Activated T-cell treated with anti-CD3 and anti-CD28 coated beads, Interleukin-2, amount 50 U/mL, for 48 hours (primary cell): ENCODE data around the gene BECN2.

Experiments used
- DNase-seq, 2 experiments: peaks; one replicate each; pipeline ENCODE4 v3.0.0-alpha.2; 2020

Gene BECN2, protein sequence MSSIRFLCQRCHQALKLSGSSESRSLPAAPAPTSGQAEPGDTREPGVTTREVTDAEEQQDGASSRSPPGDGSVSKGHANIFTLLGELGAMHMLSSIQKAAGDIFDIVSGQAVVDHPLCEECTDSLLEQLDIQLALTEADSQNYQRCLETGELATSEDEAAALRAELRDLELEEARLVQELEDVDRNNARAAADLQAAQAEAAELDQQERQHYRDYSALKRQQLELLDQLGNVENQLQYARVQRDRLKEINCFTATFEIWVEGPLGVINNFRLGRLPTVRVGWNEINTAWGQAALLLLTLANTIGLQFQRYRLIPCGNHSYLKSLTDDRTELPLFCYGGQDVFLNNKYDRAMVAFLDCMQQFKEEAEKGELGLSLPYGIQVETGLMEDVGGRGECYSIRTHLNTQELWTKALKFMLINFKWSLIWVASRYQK

DNA sequence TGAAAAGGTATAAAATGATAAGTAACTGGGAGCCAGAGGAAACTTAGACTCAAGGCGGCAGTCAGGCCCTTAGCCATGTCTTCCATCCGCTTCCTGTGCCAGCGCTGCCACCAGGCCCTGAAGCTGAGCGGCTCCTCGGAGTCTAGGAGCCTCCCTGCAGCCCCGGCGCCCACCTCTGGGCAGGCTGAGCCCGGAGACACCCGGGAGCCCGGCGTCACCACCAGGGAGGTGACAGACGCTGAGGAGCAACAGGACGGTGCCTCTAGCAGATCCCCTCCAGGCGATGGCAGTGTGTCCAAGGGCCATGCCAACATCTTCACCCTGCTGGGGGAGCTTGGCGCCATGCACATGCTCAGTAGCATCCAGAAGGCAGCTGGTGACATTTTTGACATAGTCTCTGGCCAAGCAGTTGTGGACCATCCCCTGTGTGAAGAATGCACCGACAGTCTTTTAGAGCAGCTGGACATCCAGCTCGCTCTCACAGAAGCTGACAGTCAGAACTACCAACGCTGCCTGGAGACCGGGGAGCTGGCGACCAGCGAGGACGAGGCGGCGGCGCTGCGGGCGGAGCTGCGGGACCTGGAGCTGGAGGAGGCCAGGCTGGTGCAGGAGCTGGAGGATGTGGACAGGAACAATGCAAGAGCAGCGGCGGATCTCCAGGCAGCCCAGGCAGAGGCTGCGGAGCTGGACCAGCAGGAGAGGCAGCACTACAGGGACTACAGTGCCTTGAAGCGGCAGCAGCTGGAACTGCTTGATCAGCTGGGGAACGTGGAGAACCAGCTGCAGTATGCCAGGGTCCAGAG, at the start of gene BECN2:
Gene BECN2, plus strand, starts transcription at position 76 of the 803 bp plus-strand sequence. Its CDS starts 0 bp downstream, at position 76.
- no peak for DNase-seq

DNA sequence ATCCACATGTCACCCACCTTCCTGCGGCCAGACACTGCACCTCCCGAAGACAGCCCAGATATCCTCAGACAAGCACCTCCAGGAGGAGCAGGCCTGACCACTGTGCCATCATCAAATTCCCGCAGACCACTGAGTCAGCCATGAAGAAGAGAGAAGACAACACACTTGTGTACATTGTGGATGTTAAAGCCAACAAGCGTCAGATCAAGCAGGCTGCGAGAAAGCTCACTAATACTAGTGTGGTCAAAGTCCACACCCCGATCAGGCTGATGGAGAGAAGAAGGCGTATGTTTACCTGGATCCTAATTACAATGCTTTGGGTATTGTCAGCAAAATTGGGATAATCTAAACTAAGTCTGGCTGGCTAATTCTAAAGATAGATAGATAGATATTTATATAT, 41.4 kb upstream of the BECN2 start:
- DNase-seq, result no peak

DNA sequence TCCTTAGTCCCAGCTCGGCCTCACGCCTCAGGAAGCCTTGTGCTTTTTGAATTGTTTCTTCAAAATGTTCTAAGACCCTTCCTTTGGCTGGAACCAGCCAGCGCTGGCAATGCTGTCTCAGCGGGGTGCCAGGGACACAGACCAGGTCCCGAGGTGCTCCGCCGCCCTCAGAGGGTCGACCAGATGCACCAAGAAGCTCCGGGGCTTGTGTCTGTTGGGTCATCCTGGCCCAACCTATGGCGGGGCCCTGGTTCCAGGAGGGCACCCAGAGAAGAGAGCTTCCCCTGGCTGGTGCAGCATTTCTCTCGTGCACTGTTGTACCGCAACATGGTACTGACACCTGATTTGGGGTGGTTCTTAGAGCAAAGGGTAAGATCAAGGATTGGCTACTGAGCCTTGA, 40.1 kb upstream of the BECN2 start:
- DNase-seq, result no peak

DNA sequence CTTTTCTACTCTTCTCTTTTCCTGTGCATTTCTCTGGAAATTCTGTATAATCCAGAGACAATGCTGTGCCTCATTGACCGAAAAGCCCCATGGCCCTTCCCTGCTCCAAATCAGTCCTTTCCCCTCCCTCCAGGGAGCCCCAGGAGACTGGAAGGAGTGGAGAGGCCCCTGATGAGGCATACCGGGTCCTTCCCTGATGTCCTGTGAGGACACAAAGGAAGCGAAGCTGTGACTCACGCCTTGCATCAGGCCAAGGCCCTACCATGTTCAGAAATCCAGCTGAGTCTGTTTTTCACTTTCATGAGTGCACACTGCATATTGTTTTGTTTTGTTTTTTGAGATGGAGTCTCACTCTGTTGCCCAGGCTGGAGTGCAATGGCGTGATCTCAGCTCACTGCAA, 38.7 kb upstream of the BECN2 start:
- no peak for DNase-seq

DNA sequence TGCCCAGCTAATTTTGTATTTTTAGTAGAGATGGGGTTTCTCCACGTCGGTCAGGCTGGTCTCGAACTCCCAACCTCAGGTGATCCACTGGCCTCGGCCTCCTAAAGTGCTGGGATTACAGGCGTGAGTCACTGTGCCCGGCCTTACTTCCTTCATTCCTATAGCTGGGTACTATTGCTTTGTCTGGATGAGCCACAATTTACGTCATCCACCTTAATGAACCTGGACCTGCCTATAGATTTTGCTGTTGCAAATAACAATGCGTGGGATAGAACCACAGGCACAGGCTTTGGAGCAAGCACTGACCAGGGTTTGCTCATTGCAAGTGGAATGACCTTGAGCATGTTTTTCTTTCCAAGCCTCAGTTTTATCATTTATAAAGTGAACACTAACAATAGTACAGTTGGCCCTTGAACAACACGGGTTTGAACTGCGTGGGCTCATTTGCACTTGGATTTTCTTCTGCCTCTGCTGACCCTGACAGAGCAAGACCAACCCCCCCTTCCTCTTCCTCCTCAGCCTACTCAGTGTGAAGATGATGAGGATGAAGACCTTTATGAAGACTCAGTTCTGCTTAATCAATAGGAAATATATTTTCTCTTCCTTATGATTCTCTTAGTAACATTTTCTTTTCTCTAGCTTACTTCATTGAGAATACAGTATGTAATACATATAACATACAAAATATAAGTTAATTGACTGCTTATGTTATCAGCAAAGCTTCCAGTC, 33.3 kb upstream of the BECN2 start:
- no peak for DNase-seq

DNA sequence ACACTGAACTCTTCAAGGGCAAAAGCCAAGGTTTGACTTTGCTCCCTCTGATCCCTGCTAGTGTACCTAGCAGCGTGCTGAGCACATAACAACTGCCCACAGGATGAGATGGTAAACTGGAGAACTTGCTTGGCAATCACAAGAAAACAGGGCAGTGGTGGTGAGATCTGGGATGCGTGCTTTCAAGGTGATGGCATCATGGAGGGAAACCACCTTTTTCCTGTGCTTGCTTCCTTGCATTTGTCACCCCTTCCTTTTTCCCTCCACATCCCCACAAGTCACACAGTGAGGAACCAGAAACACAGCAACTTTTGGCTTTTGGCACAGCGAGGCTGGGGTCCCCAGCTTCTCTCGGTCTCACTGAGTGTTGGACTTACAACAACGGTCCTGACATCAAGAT, 31.4 kb upstream of the BECN2 start:
- no peak for DNase-seq

DNA sequence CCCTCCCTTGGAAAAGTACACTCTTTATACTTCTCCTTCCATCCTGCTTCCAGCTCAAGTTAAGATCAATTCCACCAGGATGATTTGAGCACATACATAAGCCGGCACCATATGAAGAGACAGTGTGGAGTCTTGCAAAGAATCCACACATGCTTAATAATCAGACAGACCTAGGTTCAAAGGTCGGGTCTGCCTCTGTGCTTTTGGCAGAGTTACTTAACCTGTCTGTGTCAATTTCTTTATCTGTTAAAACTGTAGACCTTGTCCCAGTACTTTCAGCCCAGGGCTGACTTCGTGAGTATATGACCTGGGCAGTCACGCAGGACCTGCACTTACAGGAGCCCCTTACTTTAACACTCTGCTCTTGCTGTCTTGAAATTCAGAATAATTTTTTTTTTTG, 30.2 kb upstream of the BECN2 start:
- DNase-seq, result no peak

DNA sequence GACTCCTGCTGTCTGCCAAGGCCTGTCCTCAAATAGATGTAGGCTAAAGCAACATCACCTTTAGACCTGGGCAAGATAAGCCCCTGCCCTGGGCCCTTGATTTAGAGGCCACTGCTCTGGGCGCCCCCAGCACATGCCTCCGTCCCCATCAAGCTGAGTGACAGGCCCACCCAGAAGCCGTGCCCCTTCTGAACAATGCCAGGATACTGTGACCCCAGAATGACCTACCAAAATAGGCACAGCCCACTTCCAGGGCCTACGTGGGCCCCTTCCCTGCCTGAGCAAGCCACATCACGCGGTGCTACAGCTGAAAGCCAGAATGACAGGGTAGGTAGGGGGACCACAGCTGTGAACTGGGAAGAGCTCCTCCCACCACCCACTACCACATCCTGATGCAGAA, 24.7 kb upstream of the BECN2 start:
- no peak for DNase-seq

DNA sequence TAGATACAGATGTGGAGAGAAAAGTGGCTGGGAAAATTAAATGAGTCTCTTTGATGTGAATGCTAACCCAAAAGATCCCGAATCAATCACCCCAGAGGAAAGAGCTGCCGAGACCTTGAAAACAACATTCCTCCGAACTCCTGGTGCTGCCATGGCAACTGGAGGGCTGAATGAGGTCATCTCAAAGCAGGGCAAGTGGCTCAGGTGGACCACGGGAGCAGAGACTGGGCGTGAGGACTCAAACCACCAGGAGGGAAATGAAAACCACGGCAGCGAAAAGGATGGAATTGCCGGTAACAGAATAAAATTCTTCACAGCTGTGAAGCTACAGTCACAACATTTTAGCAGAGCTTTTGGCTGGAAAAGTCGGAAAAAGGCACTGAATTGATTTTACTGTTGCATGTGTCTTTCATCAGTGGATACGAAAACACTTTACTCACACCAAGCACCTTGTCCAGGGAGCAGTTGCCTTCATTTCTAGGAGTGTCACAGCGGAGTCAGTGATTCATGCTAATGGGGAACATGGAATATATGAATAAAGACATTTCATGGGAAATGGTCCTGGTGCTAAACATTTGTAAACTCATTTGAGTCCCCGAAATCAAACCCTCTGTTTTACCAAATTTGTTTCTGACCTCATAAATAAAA, 23.2 kb upstream of the BECN2 start:
- DNase-seq, result no peak

DNA sequence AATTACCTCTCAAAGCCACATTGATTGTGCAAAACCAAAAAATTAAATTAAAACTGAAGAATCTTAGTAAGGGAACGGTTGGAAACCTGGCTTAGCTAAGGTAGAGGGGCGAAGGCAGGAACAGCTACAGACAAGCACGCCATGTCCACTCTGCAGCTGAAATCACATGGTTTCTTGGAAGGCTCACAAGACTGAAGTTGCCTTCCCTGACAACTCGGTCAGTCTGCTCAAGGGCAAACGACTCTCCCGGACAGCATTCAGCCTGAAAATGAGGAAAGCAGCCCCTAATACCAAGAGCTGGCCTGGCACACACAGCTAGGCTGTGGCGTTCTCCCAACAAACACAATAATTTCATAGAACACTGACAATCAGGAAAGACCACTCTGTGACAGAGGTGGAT, 22.7 kb upstream of the BECN2 start:
- no peak for DNase-seq

DNA sequence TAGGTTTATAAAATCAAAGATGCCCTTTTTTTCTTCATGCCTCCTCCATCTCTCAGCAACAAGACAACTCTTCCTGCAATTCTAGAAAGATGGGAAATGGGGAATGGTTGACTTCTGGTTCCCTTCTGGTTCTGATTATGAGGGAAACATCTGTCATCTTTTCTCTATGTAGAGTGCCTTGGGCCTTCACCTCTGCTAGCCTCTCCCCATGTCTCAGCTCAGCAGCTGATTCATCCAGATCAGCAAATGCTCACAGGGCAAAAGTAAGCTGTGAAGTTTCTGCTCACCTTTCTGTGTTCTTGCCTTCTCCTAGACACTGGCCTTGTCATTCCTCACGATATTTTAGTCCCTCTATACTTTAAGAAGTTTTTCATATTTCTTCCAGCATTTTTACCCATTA, 17.8 kb upstream of the BECN2 start:
- DNase-seq, result no peak

DNA sequence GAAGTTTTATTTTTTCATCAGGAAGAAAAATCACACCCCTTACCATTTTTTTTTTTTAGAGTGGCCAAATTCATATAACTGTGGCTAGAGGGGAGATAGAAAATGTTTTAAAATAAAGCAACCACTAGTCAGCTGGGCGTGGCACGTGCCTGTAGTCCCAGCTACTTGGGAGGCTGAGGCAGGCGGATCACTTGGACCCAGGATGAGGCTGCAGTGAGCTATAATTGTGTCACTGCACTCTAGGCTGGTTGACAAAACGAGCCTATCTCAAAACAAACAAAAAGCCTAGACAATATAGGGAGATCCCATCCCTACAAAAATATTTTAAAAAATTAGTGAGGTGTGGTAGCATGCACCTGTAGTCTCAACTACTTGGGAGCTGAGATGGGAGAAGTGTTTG, 14.8 kb upstream of the BECN2 start:
- DNase-seq, result no peak

DNA sequence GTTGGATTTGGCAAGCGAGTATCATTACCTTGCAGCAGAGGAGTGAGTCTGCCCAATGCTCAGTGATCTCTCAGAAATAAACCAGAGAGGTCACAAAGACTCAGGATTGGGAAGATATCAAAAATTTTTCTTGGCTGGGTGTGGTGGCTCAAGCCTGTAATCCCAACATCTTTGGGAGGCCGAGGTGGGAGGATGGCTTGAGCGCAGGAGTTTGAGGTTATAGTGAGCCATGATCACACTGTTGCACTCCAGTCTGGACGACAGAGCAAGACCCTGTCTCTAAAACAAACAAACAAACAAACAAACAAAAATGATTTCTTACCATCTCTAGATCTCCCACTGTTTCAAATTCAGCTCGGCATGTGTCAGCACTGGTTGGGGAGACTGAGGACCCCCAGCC, 13.3 kb upstream of the BECN2 start:
- no peak for DNase-seq

DNA sequence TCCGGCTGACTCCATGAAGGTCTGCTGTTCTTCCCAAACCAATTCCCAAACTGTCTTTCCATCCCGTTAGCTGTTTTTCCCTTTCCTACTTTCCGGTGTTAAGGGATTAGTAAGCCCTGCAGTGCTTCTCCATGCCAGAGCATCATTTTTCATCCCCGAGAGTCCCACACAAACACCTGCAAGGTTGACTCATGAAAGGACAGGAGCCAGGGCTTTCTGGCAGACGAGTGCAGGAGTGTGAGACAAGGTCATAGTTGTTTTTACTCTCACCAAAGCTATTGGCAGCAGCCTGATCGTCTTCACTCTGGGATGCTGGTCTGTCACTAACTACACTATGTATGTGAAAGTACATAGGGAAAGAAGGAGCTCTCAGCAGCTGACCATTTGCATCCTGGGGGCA, 10.2 kb upstream of the BECN2 start:
- no peak for DNase-seq

DNA sequence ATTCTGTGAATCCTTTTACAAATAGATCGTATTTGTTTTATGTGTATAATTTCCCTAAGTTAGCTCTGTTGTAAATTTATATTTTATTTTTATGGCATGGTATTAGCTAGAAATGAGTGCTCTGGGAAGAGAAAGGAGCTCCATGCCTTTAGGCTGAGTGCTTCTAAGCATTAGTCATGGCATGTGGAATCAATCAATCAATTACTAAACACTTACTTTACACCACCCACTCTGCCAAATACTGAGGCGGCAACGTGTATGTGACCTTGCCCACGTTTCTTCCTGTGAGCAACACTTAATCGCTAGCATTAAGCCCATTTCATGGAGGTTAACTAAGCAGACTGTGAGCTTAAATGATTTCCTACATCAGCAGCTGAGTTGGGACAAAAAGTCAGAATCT, 7.2 kb upstream of the BECN2 start:
- no peak for DNase-seq

DNA sequence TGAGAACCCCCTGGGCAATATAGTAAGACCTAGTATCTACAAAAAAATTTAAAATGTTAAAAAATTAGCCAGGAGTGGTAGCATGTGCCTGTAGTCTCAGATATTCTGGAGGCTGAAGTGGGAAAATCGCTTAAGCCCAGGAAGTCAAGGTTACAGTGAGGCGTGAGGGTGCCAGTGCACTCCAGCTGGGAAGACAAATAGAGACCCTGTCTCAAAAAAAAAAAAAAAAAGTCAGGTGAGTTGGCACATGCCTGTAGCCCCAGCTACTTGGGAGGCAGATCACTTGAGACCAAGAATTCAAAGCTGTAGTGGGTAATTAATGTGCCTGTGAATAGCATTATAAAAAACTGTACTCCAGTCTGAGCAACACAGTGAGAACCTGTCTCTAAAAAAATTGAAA, 4.6 kb downstream of the BECN2 start:
- DNase-seq, result no peak

DNA sequence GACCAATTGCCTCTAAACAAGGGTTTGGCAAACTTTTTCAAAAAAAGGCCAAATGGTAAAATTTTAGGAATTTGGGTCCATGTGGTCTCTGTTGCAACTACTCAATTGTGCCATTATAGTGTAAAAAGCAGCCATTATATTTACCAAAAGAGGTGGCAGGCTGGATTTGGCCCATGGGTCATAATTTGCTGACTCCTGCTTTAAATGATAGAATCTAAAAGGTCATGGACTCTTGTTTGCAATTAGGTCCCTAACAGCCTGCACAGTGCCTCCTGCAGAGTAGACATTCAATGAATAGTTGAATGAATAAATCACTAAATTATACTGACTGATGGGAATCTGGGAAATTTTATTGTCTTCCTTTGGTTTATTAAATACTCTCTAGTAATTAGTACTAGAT, 6.2 kb downstream of the BECN2 start:
- no peak for DNase-seq

DNA sequence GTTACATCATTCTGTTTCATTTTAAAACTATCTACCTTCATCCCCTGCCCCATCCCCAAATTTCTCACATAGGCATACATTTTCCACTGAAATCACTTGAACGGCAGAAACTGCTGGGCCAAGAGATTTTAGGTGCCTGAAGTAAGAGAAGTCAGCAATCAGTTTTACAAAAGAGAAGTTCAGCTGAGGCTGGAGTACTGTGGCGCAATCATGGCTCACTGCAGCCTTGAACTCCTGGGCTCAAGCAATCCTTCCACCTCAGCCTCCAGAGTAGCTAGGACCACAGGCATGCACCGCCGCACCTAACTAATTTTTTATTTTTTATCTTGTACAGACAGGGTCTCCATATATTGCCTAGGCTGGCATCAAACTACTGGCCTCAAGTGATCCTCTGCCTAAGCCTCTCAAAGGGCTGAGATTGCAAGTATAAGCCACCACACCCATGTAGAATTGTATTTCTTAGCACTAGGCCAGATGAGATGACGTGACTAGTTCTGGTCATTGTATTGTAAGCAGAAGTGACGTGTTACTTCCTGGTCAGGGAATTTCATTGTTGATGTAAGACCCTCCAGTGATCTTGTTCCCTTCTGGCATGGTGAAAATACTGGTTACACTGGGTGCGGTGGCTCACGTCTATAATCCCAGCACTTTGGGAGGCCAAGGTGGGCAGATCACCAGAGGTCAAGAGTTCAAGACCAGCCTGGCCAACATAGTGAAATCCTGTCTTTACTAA, 7.1 kb downstream of the BECN2 start:
- no peak for DNase-seq

DNA sequence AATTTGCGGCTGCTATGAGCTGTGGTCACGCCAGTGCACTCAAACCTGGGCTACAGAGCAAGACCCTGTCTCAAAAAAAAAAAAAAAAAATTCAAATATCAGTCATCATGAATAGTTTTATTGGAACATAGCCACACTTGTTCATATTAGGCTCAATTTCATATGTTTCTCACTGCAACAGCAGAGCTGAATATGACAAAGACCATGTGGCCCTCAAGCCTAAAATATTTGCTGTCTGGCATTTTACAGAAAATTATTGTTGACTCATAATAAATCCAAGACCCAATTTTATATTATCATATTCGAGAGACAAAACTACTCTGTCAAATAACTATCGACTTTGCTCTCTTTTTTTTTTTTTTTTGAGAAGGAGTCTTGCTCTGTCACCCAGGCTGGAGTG, 11.0 kb downstream of the BECN2 start:
- no peak for DNase-seq

DNA sequence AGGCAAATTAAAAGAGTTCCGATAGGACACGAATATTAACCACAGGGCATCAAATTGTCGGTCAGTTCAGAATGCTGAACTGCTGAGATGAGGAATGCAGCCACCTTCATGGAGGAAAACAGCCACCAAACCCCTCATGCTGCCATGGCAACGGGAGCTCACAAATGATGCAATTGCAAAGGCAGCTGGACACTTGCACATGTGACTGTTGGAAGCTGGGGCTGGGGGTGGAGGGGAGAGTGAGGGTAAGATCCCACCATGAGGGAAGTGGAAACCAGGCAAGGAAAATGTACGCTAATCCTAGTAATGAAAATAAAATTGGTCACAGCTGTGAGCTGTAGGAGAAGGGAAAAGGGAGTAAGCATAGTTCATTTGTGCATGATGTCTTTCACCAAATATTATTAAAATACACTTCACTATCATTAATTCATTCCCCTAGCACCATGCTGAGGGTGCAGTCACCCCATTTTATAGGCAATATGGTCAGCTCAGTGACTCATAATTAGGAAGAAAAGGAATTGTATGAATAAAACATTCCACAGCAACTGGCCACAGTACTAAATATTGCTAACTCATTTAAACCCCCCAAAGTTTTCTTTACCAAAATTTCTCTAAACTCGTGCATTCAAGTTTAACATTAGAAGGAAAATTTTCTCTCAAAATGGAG, 15.3 kb downstream of the BECN2 start:
- DNase-seq, result no peak

DNA sequence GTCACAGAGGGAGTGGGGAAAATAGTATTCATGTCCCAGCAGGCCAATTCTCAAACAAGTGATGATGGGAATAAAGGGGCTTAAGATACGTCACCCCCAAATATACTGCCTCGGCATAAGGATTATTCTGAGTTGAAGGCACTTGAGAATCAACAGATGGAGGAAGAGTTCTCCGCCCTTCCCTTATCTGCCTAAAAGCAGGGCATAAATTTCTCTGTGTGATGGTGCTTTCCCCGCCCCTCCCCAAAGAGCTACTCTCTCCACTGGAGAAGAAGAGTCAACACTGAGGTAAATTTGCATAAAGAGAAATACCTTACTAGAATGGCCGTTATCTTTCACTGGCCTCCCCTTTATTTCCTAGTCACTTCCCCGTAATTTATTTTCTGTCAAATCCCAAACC, 18.7 kb downstream of the BECN2 start:
- no peak for DNase-seq

DNA sequence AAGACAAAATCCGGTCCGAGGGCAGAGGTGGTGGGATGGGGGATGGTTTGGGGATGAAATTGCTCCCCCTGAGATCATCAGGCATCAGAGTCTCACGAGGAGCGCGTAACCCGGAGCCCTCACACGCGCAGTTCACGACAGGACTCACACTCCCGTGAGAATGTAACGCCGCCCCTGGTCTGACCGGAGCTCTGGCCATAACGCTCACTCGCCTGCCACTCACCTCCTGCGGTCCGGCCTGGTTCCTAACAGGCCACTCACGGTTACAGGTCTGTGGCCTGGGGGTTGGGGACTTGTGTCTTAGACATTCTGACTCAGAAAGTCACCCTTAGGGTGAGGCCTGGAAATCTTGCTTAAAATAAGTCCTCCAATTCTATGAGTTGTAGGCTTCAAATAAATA, 21.5 kb downstream of the BECN2 start:
- DNase-seq, result no peak
